Measurements from ENCODE around the gene HOXD9.

The HOXD9 gene

GRCh38 chr2:176110415-176111308 lies 11.9 kb upstream of the HOXD9 start:
- DNase-seq (ENCODE audit: low read depth in 2 of 2), result no peak

DNA sequence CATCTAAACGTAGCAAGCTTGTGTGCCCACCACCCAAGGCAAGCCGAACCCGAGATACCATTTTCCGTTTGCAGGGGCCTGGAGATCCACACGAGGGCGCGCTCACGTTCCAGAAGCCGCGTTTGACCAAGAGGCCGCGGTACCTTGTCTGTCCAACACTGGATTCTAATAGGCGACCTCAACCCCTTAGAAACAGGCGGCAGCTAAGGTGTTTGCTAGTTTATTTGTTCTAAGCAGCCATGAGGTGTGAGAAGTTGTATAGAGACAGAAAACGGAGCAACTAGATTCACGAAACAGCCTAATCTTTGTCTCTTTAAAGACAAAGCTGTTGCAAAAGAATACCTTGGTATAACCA lies 11.2 kb upstream of the HOXD9 start:
- no peak for DNase-seq (ENCODE audit: low read depth in 2 of 2)

DNA sequence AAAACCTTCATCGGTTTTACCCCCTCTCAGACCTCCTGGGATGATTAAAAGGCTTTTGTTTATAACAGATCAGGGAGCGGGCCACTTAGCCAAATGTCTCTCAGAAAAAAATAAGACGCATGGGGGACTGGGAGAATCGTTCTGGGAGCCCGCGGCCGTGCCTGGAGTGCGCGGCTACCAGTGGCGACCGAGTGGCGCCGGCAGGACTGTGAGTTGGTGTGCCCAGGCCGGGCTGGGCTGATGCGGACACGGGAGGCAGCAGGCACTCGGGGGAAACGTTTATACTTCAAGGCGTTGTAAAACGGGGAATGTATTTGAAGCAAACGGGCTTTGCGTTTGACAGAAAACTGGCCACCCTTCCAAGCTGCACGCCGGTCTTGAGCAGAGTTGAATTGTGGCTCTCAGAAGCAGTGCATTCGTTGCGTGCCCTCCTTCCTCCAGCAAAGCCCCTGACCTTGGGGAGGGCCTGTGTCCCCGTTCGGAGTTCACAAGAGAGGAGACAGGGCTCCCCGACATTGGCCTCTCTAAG lies 10.6 kb upstream of the HOXD9 start:
- DNase-seq (ENCODE audit: low read depth in 2 of 2), result no peak

DNA sequence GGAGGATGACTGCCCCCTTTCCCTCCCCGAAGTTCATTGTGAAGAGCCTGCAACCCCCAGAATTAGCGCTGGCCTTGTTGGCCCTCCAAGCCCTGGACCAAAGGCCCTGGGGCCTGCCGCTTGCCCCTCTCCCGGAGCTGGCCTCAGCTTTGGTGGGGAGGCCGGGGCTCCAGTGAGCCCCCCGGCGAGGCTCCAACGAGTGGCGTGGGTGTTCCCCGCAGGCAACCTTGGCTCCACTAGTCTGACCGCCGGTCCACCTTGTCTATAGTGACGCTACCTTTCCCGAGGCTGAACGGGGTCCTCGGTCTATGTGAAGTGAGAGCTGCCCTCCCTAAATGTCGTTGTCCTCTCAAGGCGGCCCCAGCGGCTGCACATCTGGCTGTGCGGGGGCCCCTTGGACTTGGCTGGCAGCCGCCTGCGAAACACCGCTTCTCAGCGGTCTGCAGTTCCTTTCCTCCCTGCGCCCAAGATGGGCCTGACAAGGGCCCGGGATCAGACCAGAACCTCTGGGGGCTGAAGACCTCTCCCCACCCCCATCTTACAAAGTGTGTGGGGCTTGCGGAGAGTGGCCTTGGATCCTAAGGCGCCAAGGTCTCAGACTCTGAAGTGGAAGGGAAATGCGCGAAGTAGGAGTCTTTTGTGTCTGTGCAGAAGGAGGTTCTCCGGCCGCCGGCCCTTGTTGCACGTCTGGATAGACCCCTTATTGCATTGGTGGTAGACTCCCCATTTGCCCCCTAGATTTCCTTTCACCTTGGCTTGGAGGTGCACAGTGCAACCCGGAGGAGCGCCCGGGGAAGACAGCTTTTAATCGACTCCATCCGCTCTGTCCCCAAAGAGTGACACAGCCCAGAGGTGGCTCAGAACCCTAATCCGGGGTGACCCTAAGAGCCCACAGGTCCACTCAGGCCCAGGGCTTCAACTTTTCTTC lies 9.9 kb upstream of the HOXD9 start:
- no peak for DNase-seq (ENCODE audit: low read depth in 2 of 2)

GRCh38 chr2:176114120-176114929 lies 8.2 kb upstream of the HOXD9 start:
- DNase-seq (ENCODE audit: low read depth in 2 of 2), result no peak

DNA sequence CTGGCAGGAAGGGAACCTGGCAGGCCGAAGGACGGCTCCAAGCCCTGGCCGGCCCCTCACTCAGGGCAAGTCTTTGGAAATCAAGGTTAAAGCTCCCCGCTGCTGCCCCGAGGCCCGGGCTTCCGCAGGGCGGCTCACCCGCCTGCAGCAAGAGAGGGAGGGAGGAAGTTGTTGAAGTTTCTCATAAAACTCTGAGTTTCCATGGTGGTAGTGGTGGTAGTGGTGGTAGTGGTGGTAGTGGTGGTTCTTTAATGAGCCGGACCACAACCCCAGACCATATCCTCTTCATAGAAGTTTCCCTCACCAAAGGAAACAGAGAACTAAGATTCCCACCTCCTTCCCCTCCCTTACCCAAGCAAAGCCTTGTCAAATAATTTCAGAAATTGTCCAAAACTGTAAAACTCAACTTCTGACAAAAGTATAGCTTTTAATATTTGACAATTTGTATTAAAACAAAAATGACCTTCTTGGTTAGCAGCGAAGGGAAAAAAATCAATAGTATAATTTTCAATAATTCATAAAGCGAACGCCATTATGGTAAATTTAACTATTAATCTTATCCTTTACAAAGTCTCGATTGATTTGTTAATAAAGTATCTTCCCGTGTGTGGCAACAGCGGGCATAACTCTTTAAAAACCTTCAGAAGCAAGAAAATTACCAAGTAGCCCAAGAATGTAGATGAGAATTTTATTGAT lies 7.4 kb upstream of the HOXD9 start:
- no peak for DNase-seq (ENCODE audit: low read depth in 2 of 2)

GRCh38 chr2:176115883-176116813 lies 6.4 kb upstream of the HOXD9 start, which contains the start of gene HOXD10:
HOXD10 (plus strand) TSS chr2:176116778; CDS start chr2:176116834, 56 bp downstream.
- no peak for DNase-seq (ENCODE audit: low read depth in 2 of 2)

DNA sequence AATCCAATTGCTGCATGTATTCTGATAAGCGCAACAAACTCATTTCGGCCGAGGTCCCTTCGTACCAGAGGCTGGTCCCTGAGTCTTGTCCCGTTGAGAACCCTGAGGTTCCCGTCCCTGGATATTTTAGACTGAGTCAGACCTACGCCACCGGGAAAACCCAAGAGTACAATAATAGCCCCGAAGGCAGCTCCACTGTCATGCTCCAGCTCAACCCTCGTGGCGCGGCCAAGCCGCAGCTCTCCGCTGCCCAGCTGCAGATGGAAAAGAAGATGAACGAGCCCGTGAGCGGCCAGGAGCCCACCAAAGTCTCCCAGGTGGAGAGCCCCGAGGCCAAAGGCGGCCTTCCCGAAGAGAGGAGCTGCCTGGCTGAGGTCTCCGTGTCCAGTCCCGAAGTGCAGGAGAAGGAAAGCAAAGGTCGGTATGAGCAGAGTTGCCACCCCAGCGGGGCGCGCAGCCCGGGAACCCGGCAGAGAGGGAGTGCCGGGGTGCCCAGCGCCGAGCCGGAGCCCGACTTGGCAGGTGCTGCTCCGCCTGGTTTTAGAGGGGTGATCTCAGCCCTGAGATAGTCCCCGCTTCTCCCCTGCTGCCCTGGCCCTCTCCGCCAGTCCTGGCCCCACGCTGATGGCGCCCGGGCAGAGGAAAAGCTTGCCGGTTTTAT lies 5.2 kb upstream of the HOXD9 start:
- no peak for DNase-seq (ENCODE audit: low read depth in 2 of 2)

GRCh38 chr2:176117823-176118371 lies 4.6 kb upstream of the HOXD9 start:
- no peak for DNase-seq (ENCODE audit: low read depth in 2 of 2)

GRCh38 chr2:176118601-176119339 lies 3.7 kb upstream of the HOXD9 start:
- no peak for DNase-seq (ENCODE audit: low read depth in 2 of 2)

GRCh38 chr2:176120364-176121189 lies 1.9 kb upstream of the HOXD9 start:
- no peak for DNase-seq (ENCODE audit: low read depth in 2 of 2)

GRCh38 chr2:176121190-176122051 lies 1.1 kb upstream of the HOXD9 start:
- no peak for DNase-seq (ENCODE audit: low read depth in 2 of 2)

DNA sequence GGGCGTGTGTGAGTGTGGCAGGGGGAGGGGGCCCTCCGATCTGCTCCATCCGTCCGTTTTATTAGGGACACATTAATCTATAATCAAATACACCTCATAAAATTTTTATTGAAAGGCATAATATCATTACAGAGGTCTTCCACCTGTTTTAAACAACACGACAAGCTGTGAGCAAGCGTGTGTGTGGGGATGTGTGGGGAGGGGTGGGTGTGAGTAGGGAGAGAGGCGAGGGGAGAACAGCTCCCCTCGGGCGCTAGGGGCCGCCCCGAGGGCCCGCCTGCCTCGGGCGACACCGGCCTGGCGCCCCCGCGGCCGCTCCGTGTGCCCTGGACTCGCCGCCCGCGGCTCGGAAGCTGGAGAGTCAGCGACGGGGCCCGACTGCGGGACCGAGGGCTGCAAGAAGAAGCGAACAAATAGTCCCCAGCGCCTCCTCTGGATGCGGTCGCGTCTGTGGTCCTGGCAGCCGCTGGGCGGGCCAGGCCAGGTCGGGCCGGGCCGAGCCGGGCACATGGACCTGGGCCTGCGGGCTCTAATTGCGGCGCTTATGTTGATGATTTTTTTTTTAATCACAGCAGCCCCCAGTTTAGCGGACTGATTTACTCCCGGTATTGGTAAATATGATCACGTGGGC lies 352 bp upstream of the HOXD9 start:
- DNase-seq (ENCODE audit: low read depth in 2 of 2), result no peak

DNA sequence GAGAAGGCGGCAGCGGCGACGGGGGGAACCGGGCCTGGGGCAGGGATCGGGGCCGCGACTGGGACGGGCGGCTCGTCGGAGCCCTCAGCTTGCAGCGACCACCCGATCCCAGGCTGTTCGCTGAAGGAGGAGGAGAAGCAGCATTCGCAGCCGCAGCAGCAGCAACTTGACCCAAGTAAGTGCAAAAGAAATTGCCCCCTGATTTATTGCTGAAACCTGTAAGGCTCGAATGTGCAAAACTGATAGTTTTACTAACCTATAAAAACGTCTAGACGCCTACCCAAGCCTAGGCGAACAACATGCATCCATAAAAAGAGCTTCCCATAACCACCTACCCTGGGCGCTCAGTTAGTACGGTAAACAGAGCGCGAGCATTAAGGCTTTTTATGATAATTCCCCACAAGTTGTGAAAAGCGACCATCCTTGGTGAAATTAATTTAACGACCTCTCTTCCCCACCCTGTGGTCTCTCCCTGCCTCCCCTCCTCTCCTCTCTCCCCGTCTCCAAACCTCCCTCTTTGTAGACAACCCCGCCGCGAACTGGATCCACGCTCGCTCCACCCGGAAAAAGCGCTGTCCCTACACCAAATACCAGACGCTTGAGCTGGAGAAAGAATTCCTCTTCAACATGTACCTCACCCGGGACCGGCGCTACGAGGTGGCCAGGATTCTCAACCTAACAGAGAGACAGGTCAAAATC lies 1.0 kb downstream of the HOXD9 start:
- DNase-seq (ENCODE audit: low read depth in 2 of 2), result no peak

Measured in activated CD4-positive, alpha-beta T cell treated with anti-CD3 and anti-CD28 coated beads for 24 hours (primary cell).